Fibroblast of upper back skin (primary cell): ENCODE measurements around the gene THEM4.
"Not testable (repeated sequence)": the region's sequence is repeated elsewhere in the genome, so short reads cannot be mapped to it uniquely, and the experiment has no call there.

ENCODE experiments used
- DNase-seq: peaks from one replicate; pipeline ENCODE4 v3.0.0-alpha.2; 2013

The THEM4 gene

GRCh38 chr1:151934048-151934493, 24.8 kb upstream of the THEM4 start:
- DNase-seq = peak; percentile 63

- no peak for DNase-seq
Measured at GRCh38 chr1:151924691-151925587, 15.6 kb upstream of the THEM4 start.

- DNase-seq = no peak
Measured at GRCh38 chr1:151923422-151923821, 14.1 kb upstream of the THEM4 start.

GRCh38 chr1:151920149-151920548, 10.8 kb upstream of the THEM4 start:
- no peak for DNase-seq

- DNase-seq = no peak
Measured at GRCh38 chr1:151918819-151919610, 9.7 kb upstream of the THEM4 start.

GRCh38 chr1:151918156-151918555, 8.8 kb upstream of the THEM4 start:
- no peak for DNase-seq

- DNase-seq = no peak
Measured at GRCh38 chr1:151916726-151917370, 7.5 kb upstream of the THEM4 start.

- no peak for DNase-seq
Measured at GRCh38 chr1:151915061-151915686, 5.9 kb upstream of the THEM4 start.

GRCh38 chr1:151914076-151914475, 4.8 kb upstream of the THEM4 start:
- no peak for DNase-seq

GRCh38 chr1:151912973-151913372, 3.7 kb upstream of the THEM4 start:
- DNase-seq = no peak

- peak; percentile 5 for DNase-seq
Measured at GRCh38 chr1:151908228-151908691, 1.1 kb downstream of the THEM4 start.

GRCh38 chr1:151907363-151908139, 1.8 kb downstream of the THEM4 start:
- no peak for DNase-seq

GRCh38 chr1:151906324-151906645, 3.0 kb downstream of the THEM4 start:
- DNase-seq = not testable (repeated sequence)

- DNase-seq = peak; percentile 8
Measured at GRCh38 chr1:151905443-151906323, 3.6 kb downstream of the THEM4 start.

GRCh38 chr1:151905070-151905442, 4.3 kb downstream of the THEM4 start:
- DNase-seq = no peak

- no peak for DNase-seq
Measured at GRCh38 chr1:151902858-151903257, 6.5 kb downstream of the THEM4 start.

GRCh38 chr1:151900804-151901203, 8.5 kb downstream of the THEM4 start:
- not testable (repeated sequence) for DNase-seq

GRCh38 chr1:151898519-151898991, 10.8 kb downstream of the THEM4 start:
- DNase-seq = no peak

- DNase-seq = no peak
Measured at GRCh38 chr1:151897991-151898431, 11.3 kb downstream of the THEM4 start.

- DNase-seq = no peak
Measured at GRCh38 chr1:151893176-151893924, 16.0 kb downstream of the THEM4 start.
